Activated CD4-positive, alpha-beta T cell treated with anti-CD3 and anti-CD28 coated beads, Interleukin-2, amount 50 U/mL, for 16 hours (primary cell): Measurements from ENCODE around the gene TCEAL1.
"Not testable (repeated sequence)": the region's sequence is repeated elsewhere in the genome, so short reads cannot be mapped to it uniquely, and the experiment has no call there.

Experiments
- DNase-seq: peaks from one replicate; pipeline ENCODE4 v3.0.0-alpha.2; 2020

TCEAL1 gene

DNA sequence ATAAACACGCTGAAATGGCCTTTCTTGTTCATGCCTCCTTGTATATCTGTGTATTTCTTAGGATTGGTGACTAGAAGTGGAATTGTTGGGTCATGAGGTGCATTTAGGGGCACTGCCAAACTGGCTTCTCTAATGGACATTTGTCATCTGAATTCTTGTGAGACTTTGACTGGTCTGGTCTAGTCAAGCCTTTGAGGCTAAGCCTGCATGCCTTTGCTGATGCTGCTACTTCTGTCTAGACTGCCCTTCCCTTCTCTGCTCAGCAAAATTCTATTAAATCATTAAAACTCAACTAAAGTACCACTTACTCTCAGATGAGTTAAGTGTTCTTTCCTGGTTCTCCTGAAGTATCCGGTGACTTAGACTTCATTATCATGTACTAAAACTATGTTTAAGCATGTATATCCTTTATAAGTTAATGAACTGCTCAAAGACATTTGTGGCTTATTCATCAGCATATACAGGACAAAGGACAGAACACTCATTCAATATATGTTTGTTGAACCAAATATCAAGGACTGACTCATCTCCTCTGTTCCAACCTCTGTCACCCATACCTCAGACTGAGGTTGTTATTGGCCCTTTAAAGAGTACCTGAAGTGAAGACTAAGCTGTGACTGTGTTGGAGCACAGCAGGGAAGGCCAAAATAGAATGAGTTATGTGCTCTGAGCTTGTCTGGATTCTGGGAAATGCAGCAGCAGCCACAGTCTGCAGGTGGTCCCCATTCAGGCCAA lies 9.0 kb downstream of the TCEAL1 start:
- no peak for DNase-seq

DNA sequence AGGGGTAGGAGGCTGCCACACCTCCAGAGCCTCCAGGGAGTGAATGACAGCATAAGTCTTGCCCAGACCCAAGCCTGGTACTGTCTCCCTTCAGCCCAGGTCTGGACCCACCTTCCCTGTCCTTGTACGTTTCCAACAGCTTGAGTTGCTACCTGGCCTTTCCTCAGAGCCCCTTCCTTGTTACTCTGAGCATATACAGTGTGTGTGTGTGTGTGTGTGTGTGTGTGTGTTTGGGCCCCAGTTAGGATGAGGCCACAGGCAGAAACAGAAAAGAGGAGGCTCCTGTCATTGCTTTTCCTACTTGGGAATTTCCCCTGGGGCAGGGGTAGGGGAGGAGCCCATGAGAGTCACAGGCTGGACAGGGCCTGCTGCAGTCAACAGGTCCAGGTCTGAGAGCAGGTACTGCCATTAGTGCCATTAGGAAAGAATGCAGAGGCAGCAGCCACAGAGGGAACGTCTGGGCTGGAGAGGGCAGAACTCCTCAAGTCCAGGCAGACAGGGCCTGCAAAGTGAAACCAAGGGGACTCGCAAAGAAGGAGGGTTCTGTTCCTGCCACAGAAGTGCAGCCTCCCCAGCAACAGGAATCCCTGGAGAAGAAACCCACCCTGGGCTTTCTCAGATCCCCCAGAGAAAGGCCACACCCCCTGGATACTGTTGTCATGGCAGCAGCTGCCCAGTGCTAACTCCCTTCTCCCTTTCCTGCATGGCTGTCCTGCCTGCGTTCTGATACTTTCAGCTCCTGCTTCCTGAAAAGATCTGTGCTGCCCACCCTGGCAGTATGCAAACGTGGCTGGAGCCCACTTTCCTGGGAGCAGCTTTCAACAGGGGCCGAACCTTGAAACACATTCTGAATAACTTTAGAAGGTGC lies 9.9 kb downstream of the TCEAL1 start:
- DNase-seq: not testable (repeated sequence)

DNA sequence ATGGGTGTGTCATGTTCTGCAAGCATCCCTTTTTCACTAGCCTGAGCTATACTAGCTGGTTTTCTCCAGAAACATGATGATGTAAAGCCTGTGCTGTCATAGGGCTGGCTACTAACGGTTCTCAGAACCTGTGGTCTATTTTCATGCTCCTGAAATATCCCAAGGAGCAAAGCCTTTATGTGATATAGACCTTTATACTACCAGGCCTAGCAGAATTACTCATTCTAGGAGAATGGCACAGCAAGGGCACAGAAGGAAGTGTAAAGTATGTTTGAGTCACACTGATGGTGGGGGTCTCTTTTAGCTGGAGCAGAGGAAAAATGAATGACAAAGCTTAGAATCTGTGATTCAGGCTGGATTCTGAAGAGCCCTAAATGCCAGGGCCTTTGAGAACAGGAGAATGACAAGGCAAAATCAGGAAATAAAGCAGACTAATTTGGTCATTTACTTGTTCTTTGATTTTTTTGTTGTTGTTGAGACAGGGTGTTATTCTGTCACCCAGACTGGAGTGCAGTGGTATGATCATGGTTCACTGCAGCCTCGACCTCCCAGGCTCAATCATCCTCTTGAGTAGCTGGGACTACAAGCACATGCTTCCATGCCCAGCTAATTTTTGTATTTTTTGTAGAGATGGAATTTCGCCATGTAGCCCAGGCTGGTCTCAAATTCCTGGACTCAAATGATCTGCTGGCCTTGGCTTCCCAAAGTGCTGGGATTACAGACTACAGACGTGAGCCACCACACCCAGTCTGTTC lies 11.8 kb downstream of the TCEAL1 start:
- no peak for DNase-seq

GRCh38 chrX:103644125-103644524 lies 15.3 kb downstream of the TCEAL1 start:
- no peak for DNase-seq

GRCh38 chrX:103647630-103648029 lies 18.9 kb downstream of the TCEAL1 start:
- DNase-seq: no peak

DNA sequence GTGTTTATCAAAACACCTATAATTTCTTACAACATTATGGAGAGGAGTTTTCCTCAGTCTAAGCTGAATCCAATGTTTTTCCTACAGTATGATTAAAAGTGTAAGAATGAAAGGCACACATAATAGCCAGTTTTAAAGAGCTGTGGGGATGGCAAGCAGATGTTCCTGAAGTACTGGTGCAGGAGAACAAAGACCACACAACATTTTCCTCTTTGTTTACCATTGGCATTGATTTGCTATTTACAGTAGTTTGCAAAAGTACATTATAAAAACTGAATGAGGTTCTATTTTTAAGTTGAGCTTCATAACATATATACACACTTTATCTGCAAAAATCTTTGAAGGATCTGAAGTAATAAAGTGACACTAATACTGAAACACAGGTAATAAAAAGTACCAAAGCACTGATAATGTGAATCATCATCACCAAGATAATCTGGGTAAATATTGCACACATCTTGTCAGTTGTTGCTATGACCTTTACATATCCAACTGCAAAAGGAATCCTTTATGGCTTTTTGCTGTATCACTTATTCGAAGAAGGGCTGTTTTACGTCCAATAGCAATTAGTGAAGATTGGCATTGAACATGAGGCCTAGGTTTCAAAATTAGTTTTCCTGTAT lies 22.5 kb downstream of the TCEAL1 start:
- DNase-seq: no peak

DNA sequence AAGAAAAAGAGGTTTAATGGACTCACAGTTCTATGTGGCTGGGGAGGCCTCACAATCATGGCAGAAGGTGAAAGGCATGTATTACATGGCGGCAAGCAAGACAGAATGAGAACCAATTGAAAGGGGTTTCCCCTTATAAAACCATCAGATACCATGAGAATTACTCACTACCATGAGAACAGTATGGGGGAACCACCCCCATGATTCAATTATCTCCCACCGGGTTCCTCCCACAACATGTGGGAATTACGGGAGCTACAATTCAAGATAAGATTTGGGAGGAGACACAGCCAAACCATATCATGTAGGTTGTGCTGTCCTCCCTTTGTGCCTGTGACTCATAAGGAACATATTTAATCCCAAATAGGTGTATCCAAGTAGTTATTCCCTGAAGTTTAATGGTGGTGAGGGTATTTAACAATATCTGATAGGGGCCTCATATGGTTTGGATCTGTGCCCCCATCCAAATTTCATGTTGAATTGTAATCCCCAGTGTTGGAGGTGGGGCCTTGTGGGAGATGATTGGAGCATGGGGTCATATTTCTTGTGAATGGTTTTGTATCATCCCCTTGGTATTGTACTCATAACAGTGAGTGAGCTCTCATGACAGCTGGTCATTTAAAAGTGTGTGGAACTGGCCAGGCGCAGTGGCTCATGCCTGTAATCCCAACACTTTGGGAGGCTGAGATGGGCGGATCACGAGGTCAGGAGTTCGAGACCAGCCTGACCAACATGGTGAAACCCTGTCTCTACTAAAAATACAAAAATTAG lies 26.6 kb downstream of the TCEAL1 start:
- DNase-seq: not testable (repeated sequence)

GRCh38 chrX:103656617-103657016 lies 27.8 kb downstream of the TCEAL1 start:
- no peak for DNase-seq

DNA sequence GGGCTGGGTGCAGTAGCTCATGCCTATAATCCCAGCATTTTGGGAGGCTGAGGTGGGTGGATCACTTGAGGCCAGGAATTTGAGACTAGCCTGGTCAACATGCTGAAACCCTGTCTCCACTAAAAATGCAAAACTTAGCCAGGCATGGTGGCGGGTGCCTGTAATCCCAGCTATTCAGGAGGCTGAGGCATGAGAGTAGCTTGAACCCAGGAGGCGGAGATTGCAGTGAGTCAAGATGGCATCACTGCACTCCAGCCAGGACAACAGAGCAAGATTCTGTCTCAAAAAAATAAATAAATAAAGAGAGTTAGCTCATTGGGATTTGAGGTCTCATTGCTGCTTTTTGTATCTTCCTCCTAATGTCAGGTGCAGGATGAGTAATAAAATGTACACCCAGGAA lies 28.3 kb downstream of the TCEAL1 start:
- not testable (repeated sequence) for DNase-seq

DNA sequence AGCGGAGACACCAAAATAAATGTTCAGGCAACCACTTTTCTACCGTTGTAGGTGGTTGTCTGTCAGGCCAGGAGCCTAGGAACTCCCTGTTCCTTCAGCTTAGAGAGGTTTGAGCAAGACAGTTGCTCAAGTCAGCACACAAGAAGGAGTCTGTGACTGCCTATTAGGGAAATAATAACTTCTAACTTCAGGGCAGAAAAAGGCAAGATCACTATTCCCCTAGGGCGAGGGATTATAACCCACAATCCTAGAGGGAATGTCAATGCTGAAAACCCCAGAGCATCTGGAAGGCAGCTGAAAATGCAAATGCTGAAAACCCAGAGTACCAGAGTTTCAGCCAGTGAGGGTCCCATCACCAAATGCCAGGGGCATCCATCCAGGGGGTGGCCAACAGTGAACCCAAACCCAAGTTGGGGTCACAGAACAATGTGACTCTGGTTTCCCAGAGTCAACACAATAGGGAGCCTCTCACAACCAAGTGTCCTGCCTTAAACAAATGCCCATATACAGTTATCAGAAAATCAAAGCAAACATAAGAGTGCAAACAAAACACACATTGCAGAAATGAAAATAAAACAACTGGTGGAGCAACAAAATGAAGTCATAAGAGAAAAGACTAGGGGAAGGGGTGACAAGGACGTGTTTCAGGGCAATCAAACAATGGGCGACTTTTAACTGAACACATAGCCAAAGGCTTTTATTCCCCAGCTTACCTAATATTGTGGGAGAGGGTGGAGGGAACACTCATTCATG lies 30.1 kb downstream of the TCEAL1 start:
- no peak for DNase-seq

GRCh38 chrX:103659460-103659859 lies 30.7 kb downstream of the TCEAL1 start:
- not testable (repeated sequence) for DNase-seq

- DNase-seq: no peak
Observed at GRCh38 chrX:103663981-103664762, 35.4 kb downstream of the TCEAL1 start.

DNA sequence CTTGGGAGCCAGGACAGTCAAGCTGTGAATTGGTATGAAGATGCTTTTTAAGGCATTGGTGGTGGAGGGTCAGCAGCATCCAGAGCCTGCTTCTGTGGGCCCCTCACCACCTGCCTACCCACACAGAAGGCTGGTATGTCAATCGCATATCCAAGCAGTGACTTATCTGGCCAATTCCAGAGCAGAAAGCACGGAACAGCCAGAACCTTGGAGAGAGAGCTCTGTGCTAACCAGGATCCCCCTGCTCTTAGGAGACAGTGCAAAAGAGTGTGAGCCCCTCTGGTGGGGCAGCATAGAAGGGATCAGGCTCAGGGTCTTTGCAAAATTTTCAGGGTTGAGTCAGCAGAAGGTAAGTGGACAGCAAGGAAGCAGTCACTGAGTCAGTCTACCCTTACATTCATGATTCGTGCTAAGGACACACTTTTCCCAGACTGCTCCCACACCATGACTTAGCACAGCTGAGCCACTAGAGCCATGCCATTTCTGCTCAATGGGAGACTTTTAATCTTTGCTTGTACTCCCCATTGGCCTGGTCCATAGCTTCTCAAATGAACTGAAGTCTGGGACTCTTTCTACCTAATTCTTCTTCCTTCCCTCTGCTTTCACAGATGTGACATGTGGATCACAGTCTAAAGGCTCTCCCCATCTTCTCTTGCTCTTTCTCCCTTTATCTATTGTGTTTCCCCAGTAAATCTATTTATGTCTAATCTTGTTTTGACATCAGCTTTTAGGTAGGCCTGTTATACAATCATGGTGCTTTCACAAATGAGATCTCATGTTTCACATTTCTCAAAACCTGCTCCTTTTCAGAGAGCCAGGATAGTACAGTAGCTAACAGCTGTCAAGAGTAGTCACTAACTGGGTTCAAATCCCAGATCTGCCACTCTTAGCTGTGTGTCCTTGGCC lies 37.7 kb downstream of the TCEAL1 start:
- no peak for DNase-seq

GRCh38 chrX:103669745-103670144 lies 41.0 kb downstream of the TCEAL1 start:
- no peak for DNase-seq

DNA sequence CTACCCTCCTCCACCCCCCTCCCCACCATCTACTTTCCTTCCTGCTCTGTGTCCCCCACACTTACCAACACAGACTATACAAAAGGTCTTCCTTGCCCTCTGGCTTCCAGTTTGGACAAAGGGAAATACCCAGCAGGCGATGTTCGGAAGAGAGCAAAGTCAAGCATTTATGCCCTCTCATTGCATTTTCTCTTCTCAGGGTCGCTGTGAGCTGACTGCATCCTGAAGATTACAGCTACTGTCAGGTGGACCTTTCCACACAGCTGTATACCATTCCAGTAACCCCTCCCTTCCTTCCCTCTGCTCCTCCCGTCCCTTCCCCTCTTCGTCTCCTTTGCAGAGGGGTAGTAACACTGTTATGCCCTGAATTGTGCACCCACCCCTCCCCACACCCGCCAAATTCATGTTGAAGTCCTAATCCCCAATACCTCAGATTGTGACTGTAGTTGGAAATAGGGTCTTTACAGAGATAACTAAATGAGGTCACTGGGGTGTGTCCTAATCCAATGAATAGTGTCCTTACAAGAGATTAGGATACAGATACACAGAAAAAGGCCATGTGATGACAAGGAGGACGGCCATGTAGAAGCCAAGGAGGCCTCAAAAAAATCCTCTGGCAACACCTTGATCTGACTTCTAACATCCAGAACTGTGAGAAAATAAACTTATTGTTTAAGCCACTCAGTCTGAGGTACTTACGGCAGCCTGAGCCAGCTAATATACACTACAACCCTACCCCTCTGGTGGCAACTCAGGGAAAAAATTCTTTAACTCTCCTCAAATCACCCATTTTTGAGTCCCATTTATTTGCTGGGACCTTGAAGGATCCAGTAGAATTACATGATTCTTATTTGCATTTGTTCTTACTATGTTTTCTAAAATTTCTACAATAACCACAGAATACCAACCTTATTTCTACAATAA lies 46.0 kb downstream of the TCEAL1 start:
- DNase-seq: no peak

GRCh38 chrX:103678199-103678993 lies 49.6 kb downstream of the TCEAL1 start:
- DNase-seq: no peak
